Kidney epithelial cell (primary cell): ENCODE results near the gene PAGE3. TPM values are rescaled to one million over a fixed set of nuclear protein-coding genes. Genes with fewer than 3 reads are reported as not detected.

ENCODE experiments used
- DNase-seq: peaks from one replicate; pipeline ENCODE4 v3.0.0-alpha.2; 2010; ENCODE audit warnings: low read depth
- H3K27me3 ChIP-seq: 2 replicates; pipeline ENCODE4 v1.6.0; 2011; ENCODE audit warnings: low read length; ENCODE audit not compliant: control insufficient read depth, insufficient read depth
- H3K36me3 ChIP-seq: 2 replicates; pipeline ENCODE4 v1.5.1; 2011; ENCODE audit warnings: low read length; ENCODE audit not compliant: control insufficient read depth, insufficient read depth
- H3K4me3 ChIP-seq: 2 replicates; pipeline ENCODE4 v1.5.1; 2011; ENCODE audit warnings: low read depth, mild to moderate bottlenecking, control low read depth, low read length
- total RNA-seq: library from RNA; depleted of rRNA; stranded (reverse); fragments of >200 nt; gene quantifications from 2 replicates; pipeline ENCODE4 v1.2.3, GENCODE V29; 2015
- TF ChIP-seq, protein P1 (sequence below): IDR thresholded peaks from 2 replicates; pipeline ENCODE4 v1.5.1; 2011; ENCODE audit warnings: mild to moderate bottlenecking, moderate library complexity, low read length, control low read depth, inconsistent platforms; ENCODE audit not compliant: insufficient read depth, poor library complexity, severe bottlenecking

Gene PAGE3
- not detected in 2 replicates for total RNA-seq

DNA sequence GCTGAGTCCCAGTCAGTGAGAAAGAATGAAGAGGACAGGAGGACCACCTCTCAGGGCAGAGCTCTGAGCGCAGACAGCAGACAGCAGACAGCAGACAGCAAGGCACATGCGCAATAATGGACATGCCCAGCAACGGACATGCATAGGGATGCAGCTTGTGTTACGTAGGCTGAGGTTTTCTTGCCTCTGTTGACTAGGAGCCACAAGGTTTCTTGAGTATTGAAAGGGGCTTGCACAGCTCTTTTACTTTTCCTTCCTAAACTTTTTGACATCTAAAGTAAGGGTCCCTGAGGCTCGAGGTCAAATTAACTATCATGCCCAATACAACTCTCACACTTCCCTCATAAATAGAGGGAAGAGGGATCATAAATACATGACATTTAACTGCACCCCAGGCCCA, at the start of gene PAGE3:
PAGE3 (minus strand) TSS at position 101 of the 400 bp plus-strand sequence. CDS start 1,013 bp downstream, outside the sequence.
- H3K36me3 ChIP-seq, result no peaks in the 10 kb centered on the region
- no peak within 1 kb of the TSS for H3K4me3 ChIP-seq
- TF ChIP-seq, protein P1, sequence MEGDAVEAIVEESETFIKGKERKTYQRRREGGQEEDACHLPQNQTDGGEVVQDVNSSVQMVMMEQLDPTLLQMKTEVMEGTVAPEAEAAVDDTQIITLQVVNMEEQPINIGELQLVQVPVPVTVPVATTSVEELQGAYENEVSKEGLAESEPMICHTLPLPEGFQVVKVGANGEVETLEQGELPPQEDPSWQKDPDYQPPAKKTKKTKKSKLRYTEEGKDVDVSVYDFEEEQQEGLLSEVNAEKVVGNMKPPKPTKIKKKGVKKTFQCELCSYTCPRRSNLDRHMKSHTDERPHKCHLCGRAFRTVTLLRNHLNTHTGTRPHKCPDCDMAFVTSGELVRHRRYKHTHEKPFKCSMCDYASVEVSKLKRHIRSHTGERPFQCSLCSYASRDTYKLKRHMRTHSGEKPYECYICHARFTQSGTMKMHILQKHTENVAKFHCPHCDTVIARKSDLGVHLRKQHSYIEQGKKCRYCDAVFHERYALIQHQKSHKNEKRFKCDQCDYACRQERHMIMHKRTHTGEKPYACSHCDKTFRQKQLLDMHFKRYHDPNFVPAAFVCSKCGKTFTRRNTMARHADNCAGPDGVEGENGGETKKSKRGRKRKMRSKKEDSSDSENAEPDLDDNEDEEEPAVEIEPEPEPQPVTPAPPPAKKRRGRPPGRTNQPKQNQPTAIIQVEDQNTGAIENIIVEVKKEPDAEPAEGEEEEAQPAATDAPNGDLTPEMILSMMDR, result no peak

DNA sequence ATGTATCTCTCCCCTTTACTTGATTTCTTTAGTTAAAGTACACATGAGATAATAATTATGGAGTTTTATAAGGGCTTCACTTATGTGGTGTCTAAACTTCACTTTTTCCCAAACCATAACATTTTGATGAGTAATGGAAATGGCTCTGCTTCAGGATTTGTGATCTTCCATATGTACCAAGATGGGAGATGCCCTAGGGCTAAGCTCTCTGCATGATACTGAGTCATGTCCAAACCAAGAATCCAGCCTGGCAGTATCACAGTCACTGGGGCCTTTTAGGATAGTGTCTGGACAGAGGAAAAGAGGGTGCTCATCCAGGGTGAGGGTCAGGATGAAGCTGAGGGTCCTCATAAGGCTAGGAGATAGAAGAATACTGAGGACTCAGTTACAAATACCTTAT, 47.9 kb upstream of the PAGE3 start:
- DNase-seq, result no peak
- H3K4me3 ChIP-seq, result no peak overlapping the region
- TF ChIP-seq, protein P1, result no peak
- no peaks in the 10 kb centered on the region for H3K36me3 ChIP-seq
- H3K27me3 ChIP-seq, result no peaks in the 10 kb centered on the region

More for the DNA sequence above, at the start of gene PAGE3:
- no peak for DNase-seq
- no peaks in the 10 kb centered on the region for H3K27me3 ChIP-seq

DNA sequence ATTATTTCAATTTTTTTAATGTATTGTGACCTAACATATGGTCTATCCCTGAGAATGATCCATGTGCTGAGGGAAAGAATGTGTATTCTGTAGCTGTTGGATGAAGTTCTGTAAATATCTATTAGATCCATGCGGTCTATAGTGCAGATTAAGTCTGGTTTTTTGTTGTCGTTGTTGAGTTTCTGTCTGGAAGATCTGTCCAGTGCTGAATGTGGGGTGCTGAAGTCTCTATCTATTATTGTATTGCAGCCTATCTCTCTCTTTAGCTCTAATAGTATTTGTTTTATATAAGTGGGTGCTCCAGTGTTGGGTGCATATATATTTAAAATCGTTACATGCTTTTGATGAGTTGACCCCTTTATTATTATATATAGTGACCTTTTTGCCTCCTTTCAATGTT, 26.2 kb upstream of the PAGE3 start:
- Histone ChIP-seq H3K4me3 (no peak overlapping the region), H3K36me3 (no peaks in the 10 kb centered on the region), H3K27me3 (no peaks in the 10 kb centered on the region)
- TF ChIP-seq, protein P1, result no peak
- no peak for DNase-seq

GRCh38 chrX:55279832-55280231, 15.1 kb upstream of the PAGE3 start:
- TF ChIP-seq, protein P1, result no peak
- Histone ChIP-seq H3K36me3 (no peaks in the 10 kb centered on the region), H3K27me3 (no peaks in the 10 kb centered on the region), H3K4me3 (no peak overlapping the region)
- DNase-seq, result no peak

GRCh38 chrX:55260806-55261205, 3.9 kb downstream of the PAGE3 start:
- TF ChIP-seq, protein P1, result no peak
- DNase-seq, result no peak

GRCh38 chrX:55253528-55253927, 11.2 kb downstream of the PAGE3 start:
- Histone ChIP-seq H3K27me3 (no peaks in the 10 kb centered on the region), H3K4me3 (no peak overlapping the region), H3K36me3 (no peaks in the 10 kb centered on the region)
- no peak for DNase-seq
- TF ChIP-seq, protein P1, result no peak

More at GRCh38 chrX:55260806-55261205, 3.9 kb downstream of the PAGE3 start:
- Histone ChIP-seq H3K36me3 (no peaks in the 10 kb centered on the region), H3K27me3 (no peaks in the 10 kb centered on the region), H3K4me3 (no peak overlapping the region)
